Measurements from ENCODE around the gene KLLN.
"Not testable (repeated sequence)": the region's sequence is repeated elsewhere in the genome, so short reads cannot be mapped to it uniquely, and the experiment has no call there.

Gene KLLN

GRCh38 chr10:87880336-87880735 lies 17.0 kb upstream of the KLLN start:
- Histone ChIP-seq H3K4me1 (ENCODE audit: control insufficient read depth, insufficient read depth, low read length) (no peaks in the 10 kb centered on the region), H3K27ac (ENCODE audit: low read length) (no peak overlapping the region)

GRCh38 chr10:87878664-87879459 lies 15.5 kb upstream of the KLLN start:
- peaks cover 2% of the 10 kb centered on the region for H3K4me1 ChIP-seq (ENCODE audit: control insufficient read depth, insufficient read depth, low read length)
- no peaks in the 10 kb centered on the region for H3K27me3 ChIP-seq (ENCODE audit: control insufficient read depth in 1 of 2, insufficient read depth in 2 of 2, low read length in 2 of 2)
- H3K36me3 ChIP-seq (ENCODE audit: control insufficient read depth in 2 of 2, insufficient read depth in 2 of 2, low read length in 2 of 2), result no peaks in the 10 kb centered on the region
- H3K27ac ChIP-seq (ENCODE audit: low read length), result no peak overlapping the region
- no peak overlapping the region for H3K4me3 ChIP-seq (ENCODE audit: low read length in 2 of 2)
- H3K9me3 ChIP-seq (ENCODE audit: control insufficient read depth in 2 of 2, low read length in 2 of 2), result no peaks in the 10 kb centered on the region
- no peak overlapping the region for H3K9ac ChIP-seq (ENCODE audit: low read length in 2 of 2)

More at GRCh38 chr10:87880336-87880735, 17.0 kb upstream of the KLLN start:
- H3K36me3 ChIP-seq (ENCODE audit: control insufficient read depth in 2 of 2, insufficient read depth in 2 of 2, low read length in 2 of 2), result no peaks in the 10 kb centered on the region
- H3K9me3 ChIP-seq (ENCODE audit: control insufficient read depth in 2 of 2, low read length in 2 of 2), result no peaks in the 10 kb centered on the region
- no peaks in the 10 kb centered on the region for H3K27me3 ChIP-seq (ENCODE audit: control insufficient read depth in 1 of 2, insufficient read depth in 2 of 2, low read length in 2 of 2)
- H3K4me3 ChIP-seq (ENCODE audit: low read length in 2 of 2), result no peak overlapping the region
- no peak overlapping the region for H3K9ac ChIP-seq (ENCODE audit: low read length in 2 of 2)

GRCh38 chr10:87875929-87876571 lies 12.7 kb upstream of the KLLN start:
- no peaks in the 10 kb centered on the region for H3K9me3 ChIP-seq (ENCODE audit: control insufficient read depth in 2 of 2, low read length in 2 of 2)
- H3K27ac ChIP-seq (ENCODE audit: low read length), result no peak overlapping the region
- H3K4me3 ChIP-seq (ENCODE audit: low read length in 2 of 2), result no peak overlapping the region
- H3K4me1 ChIP-seq (ENCODE audit: control insufficient read depth, insufficient read depth, low read length), result peaks cover 6% of the 10 kb centered on the region
- H3K27me3 ChIP-seq (ENCODE audit: control insufficient read depth in 1 of 2, insufficient read depth in 2 of 2, low read length in 2 of 2), result no peaks in the 10 kb centered on the region
- H3K9ac ChIP-seq (ENCODE audit: low read length in 2 of 2), result no peak overlapping the region
- no peaks in the 10 kb centered on the region for H3K36me3 ChIP-seq (ENCODE audit: control insufficient read depth in 2 of 2, insufficient read depth in 2 of 2, low read length in 2 of 2)

- Histone ChIP-seq H3K4me3 (ENCODE audit: low read length in 2 of 2) (no peak overlapping the region), H3K9ac (ENCODE audit: low read length in 2 of 2) (no peak overlapping the region), H3K27ac (ENCODE audit: low read length) (no peak overlapping the region), H3K36me3 (ENCODE audit: control insufficient read depth in 2 of 2, insufficient read depth in 2 of 2, low read length in 2 of 2) (no peaks in the 10 kb centered on the region), H3K9me3 (ENCODE audit: control insufficient read depth in 2 of 2, low read length in 2 of 2) (no peaks in the 10 kb centered on the region), H3K4me1 (ENCODE audit: control insufficient read depth, insufficient read depth, low read length) (peaks cover 6% of the 10 kb centered on the region), H3K27me3 (ENCODE audit: control insufficient read depth in 1 of 2, insufficient read depth in 2 of 2, low read length in 2 of 2) (no peaks in the 10 kb centered on the region)
Observed at GRCh38 chr10:87873656-87874055, 10.3 kb upstream of the KLLN start.

- no peak overlapping the region for H3K4me3 ChIP-seq (ENCODE audit: low read length in 2 of 2)
- H3K9ac ChIP-seq (ENCODE audit: low read length in 2 of 2), result no peak overlapping the region
- H3K9me3 ChIP-seq (ENCODE audit: control insufficient read depth in 2 of 2, low read length in 2 of 2), result no peaks in the 10 kb centered on the region
- H3K27ac ChIP-seq (ENCODE audit: low read length), result no peak overlapping the region
- no peaks in the 10 kb centered on the region for H3K36me3 ChIP-seq (ENCODE audit: control insufficient read depth in 2 of 2, insufficient read depth in 2 of 2, low read length in 2 of 2)
- peaks cover 6% of the 10 kb centered on the region for H3K4me1 ChIP-seq (ENCODE audit: control insufficient read depth, insufficient read depth, low read length)
- no peaks in the 10 kb centered on the region for H3K27me3 ChIP-seq (ENCODE audit: control insufficient read depth in 1 of 2, insufficient read depth in 2 of 2, low read length in 2 of 2)
Observed at GRCh38 chr10:87872828-87873227, 9.5 kb upstream of the KLLN start.

- Histone ChIP-seq H3K9ac (ENCODE audit: low read length in 2 of 2) (no peak overlapping the region), H3K27me3 (ENCODE audit: control insufficient read depth in 1 of 2, insufficient read depth in 2 of 2, low read length in 2 of 2) (no peaks in the 10 kb centered on the region), H3K4me3 (ENCODE audit: low read length in 2 of 2) (no peak overlapping the region), H3K36me3 (ENCODE audit: control insufficient read depth in 2 of 2, insufficient read depth in 2 of 2, low read length in 2 of 2) (no peaks in the 10 kb centered on the region), H3K9me3 (ENCODE audit: control insufficient read depth in 2 of 2, low read length in 2 of 2) (no peaks in the 10 kb centered on the region), H3K27ac (ENCODE audit: low read length) (no peak overlapping the region), H3K4me1 (ENCODE audit: control insufficient read depth, insufficient read depth, low read length) (peaks cover 5% of the 10 kb centered on the region)
Observed at GRCh38 chr10:87869773-87870551, 6.6 kb upstream of the KLLN start.

- H3K27me3 ChIP-seq (ENCODE audit: control insufficient read depth in 1 of 2, insufficient read depth in 2 of 2, low read length in 2 of 2); H3K9me3 ChIP-seq (ENCODE audit: control insufficient read depth in 2 of 2, low read length in 2 of 2); H3K36me3 ChIP-seq (ENCODE audit: control insufficient read depth in 2 of 2, insufficient read depth in 2 of 2, low read length in 2 of 2); H3K9ac ChIP-seq (ENCODE audit: low read length in 2 of 2); H3K4me1 ChIP-seq (ENCODE audit: control insufficient read depth, insufficient read depth, low read length); H3K27ac ChIP-seq (ENCODE audit: low read length): not testable (repeated sequence)
- H3K4me3 ChIP-seq (ENCODE audit: low read length in 2 of 2), result peak overlapping the region in 1 of 2 donors; percentile 17
Observed at GRCh38 chr10:87869139-87869538, 5.8 kb upstream of the KLLN start.

GRCh38 chr10:87868277-87868676 lies 4.9 kb upstream of the KLLN start:
- H3K4me3 ChIP-seq (ENCODE audit: low read length in 2 of 2), result peak overlapping the region; percentile 38 to 97
- no peak overlapping the region for H3K27ac ChIP-seq (ENCODE audit: low read length)
- H3K36me3 ChIP-seq (ENCODE audit: control insufficient read depth in 2 of 2, insufficient read depth in 2 of 2, low read length in 2 of 2), result no peaks in the 10 kb centered on the region
- H3K27me3 ChIP-seq (ENCODE audit: control insufficient read depth in 1 of 2, insufficient read depth in 2 of 2, low read length in 2 of 2), result no peaks in the 10 kb centered on the region
- H3K9me3 ChIP-seq (ENCODE audit: control insufficient read depth in 2 of 2, low read length in 2 of 2), result no peaks in the 10 kb centered on the region
- peaks cover 4% of the 10 kb centered on the region for H3K4me1 ChIP-seq (ENCODE audit: control insufficient read depth, insufficient read depth, low read length)
- H3K9ac ChIP-seq (ENCODE audit: low read length in 2 of 2), result peak overlapping the region in 1 of 2 donors; percentile 24

GRCh38 chr10:87867453-87867852 lies 4.1 kb upstream of the KLLN start:
- H3K36me3 ChIP-seq (ENCODE audit: control insufficient read depth in 2 of 2, insufficient read depth in 2 of 2, low read length in 2 of 2), result no peaks in the 10 kb centered on the region
- no peak overlapping the region for H3K27ac ChIP-seq (ENCODE audit: low read length)
- H3K27me3 ChIP-seq (ENCODE audit: control insufficient read depth in 1 of 2, insufficient read depth in 2 of 2, low read length in 2 of 2), result no peaks in the 10 kb centered on the region
- peak overlapping the region; percentile 36 to 97 for H3K4me3 ChIP-seq (ENCODE audit: low read length in 2 of 2)
- H3K9ac ChIP-seq (ENCODE audit: low read length in 2 of 2), result peak overlapping the region in 1 of 2 donors; percentile 62
- H3K4me1 ChIP-seq (ENCODE audit: control insufficient read depth, insufficient read depth, low read length), result no peaks in the 10 kb centered on the region
- H3K9me3 ChIP-seq (ENCODE audit: control insufficient read depth in 2 of 2, low read length in 2 of 2), result no peaks in the 10 kb centered on the region

GRCh38 chr10:87866412-87866974 lies 3.2 kb upstream of the KLLN start:
- Histone ChIP-seq H3K27ac (ENCODE audit: low read length) (no peak overlapping the region), H3K4me1 (ENCODE audit: control insufficient read depth, insufficient read depth, low read length) (peaks cover 4% of the 10 kb centered on the region), H3K9ac (ENCODE audit: low read length in 2 of 2) (peak overlapping the region; percentile 62 to 64), H3K4me3 (ENCODE audit: low read length in 2 of 2) (peak overlapping the region; percentile 85 to 97), H3K27me3 (ENCODE audit: control insufficient read depth in 1 of 2, insufficient read depth in 2 of 2, low read length in 2 of 2) (no peaks in the 10 kb centered on the region), H3K36me3 (ENCODE audit: control insufficient read depth in 2 of 2, insufficient read depth in 2 of 2, low read length in 2 of 2) (no peaks in the 10 kb centered on the region), H3K9me3 (ENCODE audit: control insufficient read depth in 2 of 2, low read length in 2 of 2) (no peaks in the 10 kb centered on the region)

Data from stomach smooth muscle (tissue), 2 donors.